Dedifferentiated amniotic fluid mesenchymal stem cell (primary cell): ENCODE data around the gene ATP1A2.
A peak's percentile ranks its signal among the peaks of the same experiment; 100 is the strongest.
"Not testable (repeated sequence)": the region's sequence is repeated elsewhere in the genome, so short reads cannot be mapped to it uniquely, and the experiment has no call there.

Source experiments
- DNase-seq: peaks from one replicate; pipeline ENCODE4 v3.0.0-alpha.2; 2016; ENCODE audit errors: extremely low spot score

ATP1A2 gene

DNA sequence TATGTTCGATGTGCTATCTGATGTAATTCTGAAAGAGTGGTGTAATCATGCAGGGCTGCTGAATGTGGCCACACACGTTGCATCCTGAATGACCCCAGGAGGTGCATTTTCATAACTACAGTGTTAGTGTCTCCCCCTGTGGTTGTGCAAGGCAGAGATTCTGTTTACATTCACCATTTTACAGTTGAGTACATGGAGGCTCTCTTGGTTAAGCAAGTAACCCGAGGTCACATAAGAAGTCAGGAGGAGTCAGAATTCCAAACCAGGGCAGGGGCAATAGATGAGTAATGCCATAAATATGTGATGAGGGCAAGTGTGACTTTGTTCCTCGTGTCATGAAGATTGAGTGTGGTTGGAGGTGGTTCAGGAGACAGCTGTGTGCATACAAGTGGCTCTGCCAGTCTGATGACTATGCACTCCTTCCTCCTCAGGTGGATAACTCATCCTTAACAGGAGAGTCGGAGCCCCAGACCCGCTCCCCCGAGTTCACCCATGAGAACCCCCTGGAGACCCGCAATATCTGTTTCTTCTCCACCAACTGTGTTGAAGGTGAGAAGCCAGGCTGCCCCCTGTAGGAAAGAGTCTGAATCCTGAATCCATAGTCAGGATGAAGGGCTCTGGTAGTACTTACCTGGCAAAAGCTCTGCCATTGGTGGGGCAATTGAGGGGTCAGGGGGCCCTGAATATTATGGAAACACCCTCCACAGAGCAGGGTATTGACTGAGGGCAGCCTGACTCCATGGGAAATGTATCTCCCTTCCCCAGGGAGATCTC, 9.3 kb downstream of the ATP1A2 start:
- DNase-seq, result peak; percentile 27

DNA sequence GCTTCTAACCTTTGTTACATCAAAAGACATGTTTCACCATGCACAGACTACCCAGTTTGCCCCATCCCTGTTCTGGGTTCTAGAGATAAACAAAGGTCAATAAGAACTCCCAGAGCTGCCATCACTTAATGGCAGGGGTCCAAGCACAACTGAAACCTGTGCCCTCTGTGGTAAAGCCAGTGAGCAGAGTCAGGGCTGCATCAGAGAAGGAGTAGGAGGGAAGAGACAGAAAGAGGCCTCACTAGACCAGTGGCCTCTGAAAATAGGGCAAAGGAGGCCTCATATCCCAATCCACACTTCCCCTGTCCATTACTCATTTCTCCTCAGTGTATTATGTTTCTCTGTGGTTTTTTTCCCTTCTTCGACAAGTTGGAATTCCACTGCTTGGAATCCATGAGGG, 10.2 kb downstream of the ATP1A2 start:
- DNase-seq, result no peak

DNA sequence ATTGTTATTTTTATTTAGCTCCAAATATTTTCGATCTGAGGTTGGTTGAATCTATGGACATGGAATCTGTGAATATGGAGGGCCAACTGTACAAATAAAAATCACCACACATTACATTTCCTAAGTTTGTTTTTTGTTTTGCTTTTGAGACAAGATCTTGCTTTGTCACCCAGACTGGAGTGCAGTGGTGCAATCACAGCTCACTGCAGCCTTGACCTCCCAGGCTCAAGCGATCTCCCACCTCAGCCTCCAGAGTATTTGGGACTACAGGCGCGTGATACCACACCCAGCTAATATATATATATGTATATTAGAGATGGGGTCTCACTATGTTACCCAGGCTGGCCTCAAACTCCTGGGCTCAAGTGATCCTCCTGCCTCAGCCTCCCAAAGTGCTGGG, 10.8 kb downstream of the ATP1A2 start:
- DNase-seq, result not testable (repeated sequence)

DNA sequence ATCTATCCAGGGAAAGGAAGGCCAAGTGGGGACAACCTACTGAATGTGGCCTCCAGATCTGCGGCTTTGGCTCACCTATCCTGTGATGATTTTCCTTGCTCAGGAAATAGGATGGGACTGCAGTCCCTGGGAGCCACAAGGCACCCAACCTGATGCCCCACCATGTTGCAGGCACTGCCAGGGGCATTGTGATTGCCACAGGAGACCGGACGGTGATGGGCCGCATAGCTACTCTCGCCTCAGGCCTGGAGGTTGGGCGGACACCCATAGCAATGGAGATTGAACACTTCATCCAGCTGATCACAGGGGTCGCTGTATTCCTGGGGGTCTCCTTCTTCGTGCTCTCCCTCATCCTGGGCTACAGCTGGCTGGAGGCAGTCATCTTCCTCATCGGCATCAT, 11.8 kb downstream of the ATP1A2 start:
- no peak for DNase-seq

DNA sequence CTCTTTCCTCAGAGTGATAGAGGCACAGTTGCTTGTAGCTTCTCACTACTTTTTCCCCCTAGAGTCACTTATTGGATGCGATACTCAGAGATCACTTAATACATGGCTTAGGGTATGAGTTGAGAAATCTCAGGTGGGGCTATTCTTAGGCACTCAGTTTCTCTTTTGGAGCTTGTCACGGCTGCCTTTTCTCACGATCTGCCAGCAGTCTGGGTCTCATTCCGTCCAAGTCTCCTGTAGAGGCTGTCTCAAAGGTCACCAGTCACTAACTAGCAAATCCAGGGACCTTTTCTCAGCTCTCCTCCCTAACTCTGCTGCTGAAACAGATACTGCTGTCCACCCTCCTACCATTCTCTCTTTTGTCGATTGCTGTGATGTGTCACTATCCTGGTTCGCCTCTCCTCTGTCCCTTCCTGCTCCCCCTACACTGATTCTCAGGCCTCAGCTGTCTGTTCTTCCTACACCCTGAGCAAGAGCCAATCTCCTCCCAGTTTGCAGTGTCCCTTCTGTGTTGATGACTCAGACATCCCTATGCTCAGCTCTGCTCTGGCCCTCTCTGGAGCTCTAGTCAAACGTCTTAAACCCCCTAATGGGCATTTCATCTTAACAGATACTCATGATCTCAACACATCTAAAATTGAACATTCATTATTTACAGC, 12.4 kb downstream of the ATP1A2 start:
- DNase-seq, result peak; percentile 31

DNA sequence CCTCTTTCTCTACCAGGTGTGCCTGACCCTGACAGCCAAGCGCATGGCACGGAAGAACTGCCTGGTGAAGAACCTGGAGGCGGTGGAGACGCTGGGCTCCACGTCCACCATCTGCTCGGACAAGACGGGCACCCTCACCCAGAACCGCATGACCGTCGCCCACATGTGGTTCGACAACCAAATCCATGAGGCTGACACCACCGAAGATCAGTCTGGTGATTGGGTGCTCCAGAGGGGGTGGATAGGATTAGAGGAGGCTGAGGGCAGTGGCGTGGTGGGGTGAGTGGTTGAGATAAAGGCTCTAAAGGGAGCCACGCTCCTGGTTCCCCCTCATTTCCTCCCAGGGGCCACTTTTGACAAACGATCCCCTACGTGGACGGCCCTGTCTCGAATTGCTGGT, 13.1 kb downstream of the ATP1A2 start:
- DNase-seq, result no peak

DNA sequence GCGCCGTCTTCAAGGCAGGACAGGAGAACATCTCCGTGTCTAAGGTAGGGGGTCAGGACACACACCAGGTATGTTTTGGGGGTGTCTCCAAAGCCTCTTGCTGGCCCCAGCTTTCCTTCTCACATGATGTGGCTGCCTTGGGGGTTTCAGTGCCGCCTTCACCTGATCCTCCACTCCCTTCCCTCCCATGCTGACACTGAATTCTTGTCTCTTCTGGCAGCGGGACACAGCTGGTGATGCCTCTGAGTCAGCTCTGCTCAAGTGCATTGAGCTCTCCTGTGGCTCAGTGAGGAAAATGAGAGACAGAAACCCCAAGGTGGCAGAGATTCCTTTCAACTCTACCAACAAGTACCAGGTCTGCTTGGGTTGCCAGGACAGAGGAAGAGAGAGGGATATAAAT, 13.5 kb downstream of the ATP1A2 start:
- no peak for DNase-seq

DNA sequence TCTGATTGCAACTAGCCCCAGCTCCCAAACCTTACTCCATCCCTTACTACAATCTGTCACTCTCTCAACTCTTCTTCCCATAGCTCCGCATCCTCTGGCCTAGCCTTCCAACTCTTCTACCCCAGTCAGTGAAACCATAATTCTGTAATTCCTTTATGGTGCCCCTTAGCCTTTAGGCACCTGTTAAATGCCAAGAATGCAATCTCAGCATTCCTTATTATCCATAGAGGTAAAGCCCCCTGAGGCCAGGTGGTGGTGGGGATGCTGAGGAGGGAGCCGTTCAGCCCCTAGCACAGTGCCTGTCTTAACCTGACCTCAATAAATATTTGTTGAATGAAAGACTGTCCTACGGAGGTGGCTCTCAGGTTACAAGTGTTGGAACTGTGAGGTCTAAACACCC, 14.0 kb downstream of the ATP1A2 start:
- no peak for DNase-seq

DNA sequence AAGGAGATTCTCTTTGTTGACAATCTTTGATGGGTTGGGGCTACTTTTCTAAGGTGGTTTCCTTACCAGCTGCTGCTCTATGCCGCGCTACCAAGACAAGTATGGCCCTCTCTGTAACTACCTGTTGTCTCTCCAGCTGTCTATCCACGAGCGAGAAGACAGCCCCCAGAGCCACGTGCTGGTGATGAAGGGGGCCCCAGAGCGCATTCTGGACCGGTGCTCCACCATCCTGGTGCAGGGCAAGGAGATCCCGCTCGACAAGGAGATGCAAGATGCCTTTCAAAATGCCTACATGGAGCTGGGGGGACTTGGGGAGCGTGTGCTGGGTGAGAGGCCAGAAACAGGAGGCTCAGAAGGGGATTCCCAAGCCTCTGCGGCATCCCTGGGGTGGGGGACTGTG, 14.4 kb downstream of the ATP1A2 start:
- no peak for DNase-seq

DNA sequence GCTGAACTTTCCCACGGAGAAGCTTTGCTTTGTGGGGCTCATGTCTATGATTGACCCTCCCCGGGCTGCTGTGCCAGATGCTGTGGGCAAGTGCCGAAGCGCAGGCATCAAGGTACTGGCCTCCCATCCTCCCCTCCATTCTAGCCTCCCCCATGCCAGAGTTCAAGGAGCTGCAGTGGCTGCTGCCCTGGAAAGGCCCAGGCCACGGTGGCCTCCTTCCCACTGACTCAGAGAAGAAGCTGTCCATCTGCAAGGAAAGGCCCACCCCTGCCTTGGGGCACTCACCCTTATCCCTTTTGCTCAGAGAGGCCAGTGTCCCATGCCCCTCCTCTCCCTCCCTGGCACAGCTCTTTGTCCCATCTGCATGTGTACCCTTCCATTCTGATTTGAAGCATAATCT, 14.9 kb downstream of the ATP1A2 start:
- DNase-seq, result no peak

DNA sequence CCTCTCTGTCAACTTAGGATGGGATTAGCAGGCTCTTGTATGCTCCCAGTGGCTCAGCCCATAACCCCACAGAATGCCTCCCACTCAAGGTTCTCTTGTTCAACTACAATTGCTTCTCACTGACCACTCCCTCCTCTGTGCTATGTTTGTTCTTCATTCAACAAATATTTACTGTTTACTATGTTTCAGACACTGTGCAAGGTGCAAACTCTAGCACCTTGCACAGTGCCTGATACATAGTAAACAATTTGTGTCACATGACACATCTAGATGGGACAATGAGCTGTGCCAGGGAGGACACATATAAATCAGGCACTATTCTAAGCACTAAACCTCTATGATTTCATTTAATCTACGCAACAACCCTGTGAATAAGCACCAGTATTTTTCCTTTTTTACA, 15.4 kb downstream of the ATP1A2 start:
- DNase-seq, result no peak

DNA sequence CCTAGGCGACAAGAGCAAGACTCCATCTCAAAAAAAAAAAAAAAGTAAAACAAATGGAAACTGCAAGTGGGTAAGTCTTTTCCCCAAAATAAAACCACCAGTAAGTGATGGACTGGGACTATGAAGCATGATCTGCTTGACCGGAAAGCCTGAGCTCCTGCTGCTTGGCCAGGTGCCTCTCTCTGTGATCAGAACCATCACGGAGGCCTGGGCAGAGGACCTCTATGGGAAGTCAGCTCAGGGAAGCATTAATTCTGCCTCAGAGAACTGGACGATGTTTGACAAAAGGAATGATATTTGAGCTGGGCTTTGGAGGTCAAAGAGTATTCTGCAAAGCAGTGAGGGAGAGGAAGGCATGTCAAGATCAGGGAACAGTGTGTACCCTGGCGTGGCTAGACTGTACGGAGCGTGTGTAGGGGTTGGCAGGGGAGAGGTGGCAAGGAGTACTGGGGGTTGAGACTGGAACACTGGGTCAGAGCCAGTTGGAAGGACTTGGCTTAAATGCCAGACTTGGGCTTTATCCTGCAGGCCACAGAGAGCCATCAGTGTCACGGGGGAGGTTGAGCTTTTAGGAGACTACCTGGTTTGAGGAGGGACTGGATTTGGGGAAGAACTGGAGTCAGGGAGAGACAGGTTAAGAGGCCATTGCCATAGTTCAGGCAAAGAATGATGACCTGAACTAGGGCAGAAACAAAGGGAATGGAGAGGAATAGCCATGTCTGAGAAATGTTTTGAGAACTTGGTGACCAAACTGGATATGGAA, 16.4 kb downstream of the ATP1A2 start:
- DNase-seq, result no peak

DNA sequence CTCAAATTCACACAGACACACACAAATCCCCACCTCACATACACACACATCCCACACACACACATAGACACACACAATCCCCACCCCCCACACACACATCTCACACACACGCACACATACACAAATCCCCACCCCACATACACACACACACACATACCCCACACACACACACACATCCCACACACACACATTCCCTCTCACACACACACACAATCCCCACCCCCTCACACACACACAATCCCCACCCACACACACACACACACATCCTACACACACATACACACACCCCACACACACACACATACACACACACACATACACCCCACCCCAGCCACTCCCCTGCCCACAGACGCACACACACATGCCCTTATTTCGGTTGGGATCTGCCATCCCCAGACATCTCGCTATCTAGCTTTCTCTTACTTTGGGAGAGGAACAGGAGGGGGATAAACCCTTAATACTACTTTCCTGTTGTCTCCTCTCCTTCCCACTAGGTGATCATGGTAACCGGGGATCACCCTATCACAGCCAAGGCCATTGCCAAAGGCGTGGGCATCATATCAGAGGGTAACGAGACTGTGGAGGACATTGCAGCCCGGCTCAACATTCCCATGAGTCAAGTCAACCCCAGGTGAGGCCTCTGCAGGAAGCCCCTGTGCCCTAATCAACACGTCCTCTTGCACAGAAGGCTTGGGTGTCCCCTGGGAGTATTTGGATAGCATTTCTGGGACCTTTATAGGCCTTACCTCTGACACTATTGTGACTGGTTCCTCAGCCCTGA, 18.6 kb downstream of the ATP1A2 start:
- no peak for DNase-seq

DNA sequence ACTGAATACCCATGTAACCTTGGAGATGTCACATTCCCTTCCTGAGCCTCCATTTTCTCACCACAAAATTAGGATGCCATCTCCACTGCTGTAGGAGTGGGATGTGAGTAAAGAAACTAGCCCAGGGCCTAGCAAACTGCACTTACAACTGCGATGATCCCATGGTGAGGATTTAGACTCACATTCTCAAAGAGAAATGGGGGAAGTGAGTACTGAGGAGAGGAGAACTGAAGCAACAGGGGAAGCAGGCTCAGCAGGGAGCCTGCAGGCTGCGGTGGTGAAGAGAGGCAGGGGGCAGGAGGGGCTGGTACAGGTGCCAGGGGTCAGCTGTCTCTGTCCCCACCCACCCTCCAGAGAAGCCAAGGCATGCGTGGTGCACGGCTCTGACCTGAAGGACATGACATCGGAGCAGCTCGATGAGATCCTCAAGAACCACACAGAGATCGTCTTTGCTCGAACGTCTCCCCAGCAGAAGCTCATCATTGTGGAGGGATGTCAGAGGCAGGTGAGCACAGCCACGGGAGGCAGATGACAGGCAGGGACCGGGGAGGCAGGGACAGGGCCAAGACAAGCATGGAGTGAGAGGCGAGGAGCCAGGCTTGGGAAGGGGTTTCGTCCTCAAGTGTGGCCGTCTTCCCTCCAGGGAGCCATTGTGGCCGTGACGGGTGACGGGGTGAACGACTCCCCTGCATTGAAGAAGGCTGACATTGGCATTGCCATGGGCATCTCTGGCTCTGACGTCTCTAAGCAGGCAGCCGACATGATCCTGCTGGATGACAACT, 19.4 kb downstream of the ATP1A2 start:
- no peak for DNase-seq

DNA sequence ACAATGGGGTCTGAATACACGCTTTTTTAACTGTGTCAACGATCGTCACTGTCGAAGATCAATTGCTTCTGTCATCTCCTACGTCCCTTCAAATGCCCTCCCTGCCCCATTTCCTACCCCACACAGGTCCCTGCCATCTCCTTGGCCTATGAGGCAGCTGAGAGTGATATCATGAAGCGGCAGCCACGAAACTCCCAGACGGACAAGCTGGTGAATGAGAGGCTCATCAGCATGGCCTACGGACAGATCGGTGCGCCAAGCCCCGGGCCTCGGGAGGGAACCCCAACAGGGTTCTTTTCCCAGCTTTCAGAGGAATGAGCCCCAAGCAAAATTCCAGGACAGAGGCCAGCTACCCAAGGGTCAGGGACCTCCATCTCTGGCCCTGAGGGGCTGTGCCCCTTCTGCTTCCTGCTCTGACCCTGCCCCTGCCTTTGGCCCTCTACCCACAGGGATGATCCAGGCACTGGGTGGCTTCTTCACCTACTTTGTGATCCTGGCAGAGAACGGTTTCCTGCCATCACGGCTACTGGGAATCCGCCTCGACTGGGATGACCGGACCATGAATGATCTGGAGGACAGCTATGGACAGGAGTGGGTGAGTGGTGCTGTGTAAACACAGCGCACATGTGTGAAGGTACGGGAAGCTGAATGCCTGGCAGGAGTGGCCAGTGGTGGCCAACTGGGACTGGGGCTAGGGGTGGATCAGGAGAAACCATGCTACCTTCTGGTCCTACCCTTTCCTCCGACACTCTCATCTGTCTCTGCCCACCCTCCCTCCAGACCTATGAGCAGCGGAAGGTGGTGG, 20.8 kb downstream of the ATP1A2 start:
- no peak for DNase-seq

DNA sequence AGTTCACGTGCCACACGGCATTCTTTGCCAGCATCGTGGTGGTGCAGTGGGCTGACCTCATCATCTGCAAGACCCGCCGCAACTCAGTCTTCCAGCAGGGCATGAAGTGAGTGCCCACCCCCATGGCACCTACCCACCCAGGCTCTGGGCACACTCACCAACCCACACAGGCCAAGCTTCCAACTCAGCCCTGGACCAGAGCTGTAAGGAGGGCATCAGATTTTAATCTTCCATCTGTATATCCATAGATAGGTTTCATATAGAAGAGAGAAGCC, 21.3 kb downstream of the ATP1A2 start:
- no peak for DNase-seq

DNA sequence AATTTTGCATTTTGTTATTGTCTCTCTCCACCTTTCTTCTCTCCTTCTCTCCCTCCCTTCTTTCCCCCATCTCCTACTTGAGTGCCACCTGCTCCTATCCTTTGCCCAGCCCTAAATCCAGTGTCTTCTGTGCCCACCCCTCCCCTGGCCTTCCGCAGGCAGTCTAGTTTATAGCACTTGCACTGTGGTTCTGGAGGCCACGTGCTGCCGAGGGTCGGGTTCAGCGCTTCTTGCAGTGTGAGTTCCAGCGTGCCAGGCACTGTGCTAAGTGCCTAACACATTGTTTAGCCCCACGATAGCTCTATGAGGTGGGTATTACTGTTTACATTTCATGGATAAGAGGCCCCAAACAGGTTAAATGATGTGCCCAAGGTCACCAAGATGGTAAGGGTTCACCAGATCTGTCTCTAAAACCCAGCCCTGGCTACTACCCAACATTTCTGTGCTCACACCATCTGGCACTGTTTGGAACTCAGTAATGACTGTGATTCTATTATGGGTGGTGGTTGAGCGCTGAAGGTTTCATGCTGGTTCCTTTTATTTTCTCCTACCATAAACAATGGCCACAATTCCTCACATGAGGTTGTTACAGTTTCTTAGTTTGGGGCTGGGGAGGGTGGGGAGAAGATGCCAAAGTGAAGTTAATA, 21.8 kb downstream of the ATP1A2 start:
- DNase-seq, result no peak

DNA sequence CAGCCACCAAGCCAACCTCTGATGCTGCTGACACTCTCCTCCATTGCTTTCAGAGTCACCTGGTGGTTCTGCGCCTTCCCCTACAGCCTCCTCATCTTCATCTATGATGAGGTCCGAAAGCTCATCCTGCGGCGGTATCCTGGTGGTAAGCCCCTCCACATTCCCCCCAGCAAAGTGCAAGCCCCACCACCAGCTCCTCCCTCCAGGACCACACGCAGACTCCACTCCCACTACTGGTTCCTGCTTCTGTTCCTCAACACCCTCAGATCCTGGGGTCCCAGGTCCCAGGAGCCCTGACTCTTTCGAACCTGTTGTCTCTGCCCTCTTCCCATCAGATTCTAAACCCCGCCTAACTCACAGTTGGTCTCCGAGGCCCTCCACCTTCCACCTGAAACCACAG, 24.3 kb downstream of the ATP1A2 start:
- DNase-seq, result no peak

DNA sequence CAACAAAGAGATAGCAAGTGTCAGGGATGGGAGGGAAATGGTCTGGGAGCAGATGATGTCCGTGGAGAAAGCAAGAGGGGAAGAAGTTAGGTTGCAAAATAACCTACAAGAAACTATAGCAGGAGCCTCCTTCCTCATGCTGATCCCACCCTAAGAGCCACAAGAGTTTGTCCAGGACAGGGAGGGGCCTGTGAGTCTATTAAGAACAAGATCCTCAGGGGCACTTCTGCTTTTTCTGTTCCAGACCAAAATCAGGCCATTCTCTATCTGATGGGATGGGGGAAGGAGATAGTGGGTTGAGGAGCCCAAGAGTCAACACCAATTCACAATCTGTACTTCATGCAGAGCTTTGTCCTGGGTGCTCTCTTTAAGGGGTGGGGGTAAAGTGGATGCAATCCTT, 28.1 kb downstream of the ATP1A2 start:
- no peak for DNase-seq

DNA sequence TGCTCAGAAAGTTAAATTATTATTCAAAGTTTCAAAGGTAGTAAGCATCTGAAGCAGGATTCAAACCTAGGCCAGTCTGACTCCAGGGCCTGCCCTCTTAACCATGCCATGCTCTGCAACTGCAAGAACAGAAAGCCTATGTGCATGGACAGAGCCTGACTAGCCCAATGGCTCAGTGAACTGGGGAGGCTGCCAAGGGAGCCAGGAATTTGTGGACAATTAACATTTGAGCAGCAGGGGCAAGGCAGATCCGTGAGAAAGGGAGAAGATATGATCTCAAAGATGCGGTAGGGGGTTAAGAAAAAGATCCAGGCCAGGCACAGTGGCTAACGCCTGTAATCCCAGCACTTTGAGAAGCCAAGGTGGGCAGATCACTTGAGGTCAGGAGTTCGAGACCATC, 29.4 kb downstream of the ATP1A2 start:
- peak; percentile 33 for DNase-seq
